ENCODE data around the gene CREB5.

Gene CREB5

GRCh38 chr7:28435732-28436378 lies 23.5 kb downstream of the CREB5 start:
- no peaks in the 10 kb centered on the region for H3K4me1 ChIP-seq (ENCODE audit: insufficient read depth, low read length)
- no peak overlapping the region for H3K9ac ChIP-seq (ENCODE audit: low read depth, low read length)
- H3K27me3 ChIP-seq (ENCODE audit: insufficient read depth, low read length, poor library complexity) = peaks cover 24% of the 10 kb centered on the region

GRCh38 chr7:28440055-28440601 lies 27.8 kb downstream of the CREB5 start:
- ATAC-seq (ENCODE audit: insufficient read depth, low read depth) (no peak), DNase-seq (no peak)
- Histone ChIP-seq H3K4me2 (ENCODE audit: insufficient read depth, low read length) (no peak overlapping the region), H3K4me1 (ENCODE audit: insufficient read depth, low read length) (no peaks in the 10 kb centered on the region), H2AFZ (ENCODE audit: low read depth, low read length) (no peak overlapping the region), H3K9me3 (ENCODE audit: insufficient read depth, low read length, severe bottlenecking) (no peaks in the 10 kb centered on the region), H3K27me3 (ENCODE audit: insufficient read depth, low read length, poor library complexity) (peaks cover 17% of the 10 kb centered on the region), H4K20me1 (ENCODE audit: insufficient read depth, low read length) (no peaks in the 10 kb centered on the region), H3K27ac (ENCODE audit: low read length) (no peak overlapping the region), H3K4me3 (ENCODE audit: low read depth in 1 of 2, low read length in 2 of 2) (no peak overlapping the region), H3K79me2 (ENCODE audit: insufficient read depth, low read length) (no peaks in the 10 kb centered on the region), H3K9ac (ENCODE audit: low read depth, low read length) (no peak overlapping the region), H3K36me3 (ENCODE audit: insufficient read depth, low read length) (no peaks in the 10 kb centered on the region)
- TF ChIP-seq EZH2 (IDR thresholded peaks at IDR 0.05; ENCODE audit: borderline replicate concordance, low read depth, low read length, severe bottlenecking) (no peak), CTCF (IDR thresholded peaks at IDR 0.05; ENCODE audit: borderline replicate concordance, extremely low read depth, low read length, poor library complexity, severe bottlenecking) (no peak)

More at GRCh38 chr7:28435732-28436378, 23.5 kb downstream of the CREB5 start:
- Histone ChIP-seq H2AFZ (ENCODE audit: low read depth, low read length) (no peak overlapping the region), H4K20me1 (ENCODE audit: insufficient read depth, low read length) (no peaks in the 10 kb centered on the region), H3K79me2 (ENCODE audit: insufficient read depth, low read length) (no peaks in the 10 kb centered on the region), H3K27ac (ENCODE audit: low read length) (no peak overlapping the region), H3K9me3 (ENCODE audit: insufficient read depth, low read length, severe bottlenecking) (no peaks in the 10 kb centered on the region), H3K4me2 (ENCODE audit: insufficient read depth, low read length) (no peak overlapping the region), H3K36me3 (ENCODE audit: insufficient read depth, low read length) (no peaks in the 10 kb centered on the region), H3K4me3 (ENCODE audit: low read depth in 1 of 2, low read length in 2 of 2) (no peak overlapping the region)
- no peak for TF ChIP-seq EZH2 (IDR thresholded peaks at IDR 0.05; ENCODE audit: borderline replicate concordance, low read depth, low read length, severe bottlenecking)
- TF ChIP-seq CTCF (IDR thresholded peaks at IDR 0.05; ENCODE audit: borderline replicate concordance, extremely low read depth, low read length, poor library complexity, severe bottlenecking) = no peak
- DNase-seq (no peak), ATAC-seq (ENCODE audit: insufficient read depth, low read depth) (no peak)

GRCh38 chr7:28442540-28443420 lies 30.5 kb downstream of the CREB5 start:
- Histone ChIP-seq H4K20me1 (ENCODE audit: insufficient read depth, low read length) (no peaks in the 10 kb centered on the region), H3K27me3 (ENCODE audit: insufficient read depth, low read length, poor library complexity) (peaks cover 7% of the 10 kb centered on the region), H3K9ac (ENCODE audit: low read depth, low read length) (no peak overlapping the region), H3K79me2 (ENCODE audit: insufficient read depth, low read length) (no peaks in the 10 kb centered on the region), H3K4me2 (ENCODE audit: insufficient read depth, low read length) (no peak overlapping the region), H3K27ac (ENCODE audit: low read length) (no peak overlapping the region), H3K4me3 (ENCODE audit: low read depth in 1 of 2, low read length in 2 of 2) (no peak overlapping the region), H3K9me3 (ENCODE audit: insufficient read depth, low read length, severe bottlenecking) (no peaks in the 10 kb centered on the region), H2AFZ (ENCODE audit: low read depth, low read length) (no peak overlapping the region), H3K4me1 (ENCODE audit: insufficient read depth, low read length) (no peaks in the 10 kb centered on the region), H3K36me3 (ENCODE audit: insufficient read depth, low read length) (no peaks in the 10 kb centered on the region)
- DNase-seq = no peak
- TF ChIP-seq CTCF (IDR thresholded peaks at IDR 0.05; ENCODE audit: borderline replicate concordance, extremely low read depth, low read length, poor library complexity, severe bottlenecking) = no peak
- TF ChIP-seq EZH2 (IDR thresholded peaks at IDR 0.05; ENCODE audit: borderline replicate concordance, low read depth, low read length, severe bottlenecking) = no peak
- ATAC-seq (ENCODE audit: insufficient read depth, low read depth) = no peak

Measured in DND-41 (cell line).